D341Med (cell line): ENCODE results near the gene SPATS2L.
A peak's percentile ranks its signal among the peaks of the same experiment; 100 is the strongest.

Source experiments
- DNase-seq: peaks from one replicate; pipeline ENCODE4 v3.0.0; 2012; ENCODE audit warnings: low spot score

Gene SPATS2L

DNA sequence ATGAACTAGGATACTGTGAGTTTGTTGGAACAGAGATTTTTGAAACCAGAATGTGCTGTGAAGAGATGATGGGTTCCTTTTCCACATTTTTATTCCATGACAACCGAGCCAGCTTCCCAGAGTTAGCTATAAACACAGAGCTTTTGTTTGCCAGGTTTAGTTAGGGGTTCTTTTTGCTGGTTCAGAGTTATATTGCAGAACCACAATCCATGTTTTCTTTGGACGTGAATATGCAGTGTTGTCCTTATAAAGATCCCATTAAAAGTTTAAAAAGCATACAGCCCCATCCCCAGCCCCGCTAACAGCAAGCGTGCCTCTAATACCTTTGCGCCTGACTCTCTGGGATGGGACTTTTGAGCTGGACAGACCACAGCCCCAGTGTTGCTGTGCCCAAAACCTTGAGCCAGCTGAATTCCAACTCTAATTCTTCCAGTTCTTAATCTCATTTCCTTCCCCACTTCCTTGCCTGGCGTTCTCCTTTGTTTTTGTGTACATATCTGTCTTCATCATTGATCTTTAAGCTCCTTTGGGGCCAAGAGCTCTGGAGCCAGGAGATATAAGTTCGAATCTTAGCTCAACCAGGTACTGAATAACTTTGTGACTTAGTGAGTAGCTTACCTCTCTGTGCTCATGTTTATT is 72.3 kb downstream of the SPATS2L start:
- no peak for DNase-seq

DNA sequence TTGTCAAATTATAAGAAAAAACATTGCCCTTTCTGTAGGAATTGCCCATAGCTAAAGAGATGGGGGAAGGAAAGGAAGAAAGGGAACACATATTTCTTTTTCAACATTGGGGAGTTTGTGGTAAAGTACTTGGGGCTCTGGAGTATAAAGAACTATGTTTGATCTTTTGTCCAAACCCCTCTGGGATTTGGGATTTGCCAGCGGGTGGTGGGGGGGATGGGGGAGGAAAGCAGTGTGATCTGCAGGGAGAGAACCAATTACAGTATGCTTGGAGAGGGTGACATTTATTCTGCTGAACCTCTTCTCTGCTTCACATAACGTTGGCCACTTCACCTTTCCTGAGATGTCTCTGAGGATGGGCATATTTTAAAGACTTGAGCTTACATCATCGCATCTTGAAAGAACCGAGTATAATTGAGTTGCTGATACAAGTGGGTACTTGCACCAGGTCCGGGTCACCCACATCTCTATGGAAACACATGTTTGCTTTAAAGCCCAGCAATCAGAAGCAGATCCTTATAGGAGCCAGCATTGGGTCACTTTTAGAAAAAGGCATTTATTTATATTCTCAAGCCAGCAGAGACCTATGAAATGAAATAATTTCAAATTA is 73.1 kb downstream of the SPATS2L start:
- DNase-seq = no peak

DNA sequence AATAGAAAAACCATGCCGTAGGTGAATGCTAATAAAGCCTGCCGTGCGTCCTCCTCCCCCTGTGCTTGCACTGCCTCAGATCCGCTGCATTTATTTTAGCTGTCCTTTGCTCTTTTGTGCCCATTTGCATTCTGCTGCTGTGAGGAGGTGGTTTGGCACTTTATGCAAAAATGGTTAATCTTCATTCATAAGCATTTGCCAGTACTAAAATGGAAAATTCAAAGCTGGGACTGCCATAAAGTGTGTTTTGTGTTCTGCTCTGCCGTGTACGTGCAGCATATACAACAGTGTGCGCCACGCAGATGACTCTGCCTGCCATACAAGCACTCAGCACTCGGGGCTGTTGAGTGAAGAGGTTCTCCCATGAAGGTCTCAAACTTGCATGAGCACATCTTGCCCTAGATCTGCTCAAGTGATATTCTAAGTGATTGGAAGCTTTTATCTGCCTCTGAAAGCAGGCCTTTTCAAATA is 73.6 kb downstream of the SPATS2L start:
- DNase-seq = no peak

- no peak for DNase-seq
These were observed 74.5 kb downstream of the SPATS2L start for GRCh38 chr2:200380833-200381542.

- no peak for DNase-seq
These were observed 76.4 kb downstream of the SPATS2L start for GRCh38 chr2:200382874-200383273.

DNA sequence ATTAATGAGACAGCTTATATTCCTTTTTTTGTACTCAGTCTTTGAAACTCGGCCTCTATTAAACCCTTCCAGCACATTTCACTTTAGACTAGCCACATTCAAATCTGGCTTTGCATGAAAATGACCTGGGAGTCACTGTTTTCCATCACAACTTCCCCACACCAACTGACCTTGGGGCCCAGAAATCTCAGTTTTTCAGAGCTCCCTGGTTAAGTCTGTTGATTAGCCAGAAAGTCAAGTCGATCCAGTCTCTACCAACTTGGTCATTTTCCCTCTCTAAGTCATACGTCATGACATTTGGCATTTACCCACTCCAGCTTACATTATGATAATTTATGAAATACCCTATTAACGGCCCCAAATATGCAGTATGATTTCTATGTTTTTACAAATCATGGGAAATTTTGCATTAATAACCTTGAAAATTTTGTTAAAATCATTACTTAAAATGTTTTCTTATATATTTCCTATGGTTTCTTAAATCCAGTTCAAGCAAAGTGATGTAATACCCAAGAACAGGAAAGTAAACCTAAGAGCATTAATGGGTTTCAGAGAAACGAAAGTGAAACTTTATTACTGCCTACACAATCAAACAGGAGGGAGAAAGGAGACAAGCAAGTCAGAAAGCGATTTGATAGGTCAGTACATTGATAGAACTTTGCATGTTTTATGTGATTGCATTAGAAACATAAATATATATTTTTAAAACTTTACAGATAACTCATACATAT is 77.1 kb downstream of the SPATS2L start:
- DNase-seq = no peak

- no peak for DNase-seq
These were observed 78.7 kb downstream of the SPATS2L start for GRCh38 chr2:200385063-200385635.

DNA sequence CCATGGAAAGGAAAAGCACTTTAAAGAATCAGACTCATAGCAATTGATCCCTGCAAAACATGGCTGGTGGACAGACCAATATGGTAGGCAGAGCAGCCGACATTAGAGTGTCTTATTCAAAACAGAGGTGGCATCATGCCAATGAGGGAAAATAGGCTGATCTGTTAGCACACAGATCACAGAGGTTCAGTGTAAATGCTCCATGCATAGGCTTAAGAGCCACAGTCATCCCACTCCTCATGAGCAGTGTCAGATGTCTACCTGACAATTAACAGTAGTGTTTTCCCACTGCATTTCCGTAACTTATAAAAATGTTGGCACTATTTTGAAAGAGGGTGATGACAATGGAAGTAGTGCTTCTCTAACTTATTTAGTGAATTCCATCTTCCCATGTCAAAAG is 86.7 kb downstream of the SPATS2L start:
- DNase-seq = no peak

GRCh38 chr2:200394045-200394444 is 87.6 kb downstream of the SPATS2L start:
- no peak for DNase-seq

GRCh38 chr2:200396781-200397242 is 90.3 kb downstream of the SPATS2L start:
- no peak for DNase-seq

- no peak for DNase-seq
These were observed 91.3 kb downstream of the SPATS2L start for GRCh38 chr2:200397785-200398184.

- no peak for DNase-seq
These were observed 92.6 kb downstream of the SPATS2L start for GRCh38 chr2:200399046-200399445.

- no peak for DNase-seq
These were observed 93.1 kb downstream of the SPATS2L start for GRCh38 chr2:200399636-200400035.

DNA sequence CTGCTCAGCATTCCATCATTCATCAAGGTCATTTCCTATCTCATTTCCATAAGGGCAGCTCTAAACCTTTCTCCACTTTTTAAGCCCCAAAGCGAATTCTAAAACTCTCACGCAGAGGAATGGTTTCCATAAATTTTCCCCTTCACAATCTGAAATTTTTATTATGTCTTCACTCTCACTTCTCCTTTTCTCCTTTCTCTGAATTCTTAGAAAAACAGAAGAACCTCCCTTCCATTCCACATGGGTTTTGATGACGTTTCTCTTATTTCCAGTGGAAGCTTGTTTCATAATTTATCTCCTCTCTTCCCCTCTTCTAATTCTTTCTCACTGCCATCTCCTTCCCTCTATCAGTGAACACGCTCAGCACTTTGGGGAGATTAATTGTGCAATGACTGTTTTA is 97.3 kb downstream of the SPATS2L start:
- DNase-seq = no peak

GRCh38 chr2:200404615-200405014 is 98.1 kb downstream of the SPATS2L start:
- DNase-seq = no peak

GRCh38 chr2:200405599-200406298 is 99.3 kb downstream of the SPATS2L start:
- DNase-seq = peak; percentile 34

DNA sequence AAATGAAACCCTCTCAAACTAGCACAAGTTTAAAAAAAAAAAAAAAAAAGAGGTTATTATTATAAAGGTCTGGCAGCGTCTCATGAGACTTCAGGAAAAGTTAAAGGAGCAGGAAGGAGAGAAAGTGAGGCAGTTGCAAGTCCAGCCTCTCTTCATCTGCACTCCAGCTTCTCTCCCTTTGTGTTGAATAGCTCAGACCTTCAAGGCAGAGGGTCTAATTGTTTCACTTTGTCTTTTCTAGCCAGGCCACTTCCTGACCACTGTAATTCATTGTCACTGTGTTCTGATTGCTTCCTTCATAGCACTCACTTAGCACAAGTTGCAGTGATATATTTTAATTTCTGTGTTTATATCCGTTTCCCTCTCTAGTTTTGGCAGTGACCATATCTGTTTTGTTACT is 99.9 kb downstream of the SPATS2L start:
- DNase-seq = no peak

DNA sequence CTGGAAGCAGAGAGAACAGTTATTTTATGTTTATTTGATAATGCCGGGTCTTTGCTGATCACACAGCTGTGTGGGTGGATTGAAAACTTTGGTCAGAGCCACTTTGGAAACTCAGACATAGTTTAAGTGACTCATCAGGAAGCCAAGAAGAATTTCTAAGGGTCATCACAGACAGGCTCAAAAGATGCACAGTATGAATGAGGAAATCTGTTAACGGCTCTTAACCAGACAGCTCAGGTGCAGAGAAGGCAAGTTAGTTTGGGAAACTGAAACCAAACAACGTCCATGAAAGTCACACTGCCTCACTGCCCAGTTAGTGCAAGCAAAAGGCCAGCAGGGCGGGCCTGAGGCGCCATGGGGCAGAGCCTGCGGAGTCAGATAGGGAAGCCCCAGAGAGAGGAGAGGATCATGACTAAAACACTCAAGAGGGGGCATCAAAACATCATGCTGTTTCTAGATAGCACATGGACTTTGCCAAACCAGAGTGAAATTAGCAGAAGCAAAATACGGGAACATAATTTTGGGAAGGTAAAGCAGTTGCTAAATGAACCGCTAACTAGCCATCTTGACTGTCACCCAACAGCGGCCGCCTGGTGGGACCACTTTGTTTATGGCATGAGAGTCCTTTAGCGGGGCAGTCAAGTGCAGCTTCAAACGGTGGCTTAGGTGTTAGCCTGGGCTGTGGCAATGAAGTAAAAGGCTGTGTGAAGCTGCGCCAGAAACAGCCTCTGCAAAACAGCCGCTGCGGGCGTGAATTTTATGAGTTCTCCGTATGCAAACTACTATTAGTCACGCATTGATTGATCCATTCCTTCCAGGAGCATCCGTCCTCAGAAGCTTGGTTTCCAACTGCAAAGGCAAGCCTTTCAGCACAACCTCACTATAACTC is 102.2 kb downstream of the SPATS2L start:
- no peak for DNase-seq

GRCh38 chr2:200411831-200412230 is 105.3 kb downstream of the SPATS2L start:
- DNase-seq = no peak

- no peak for DNase-seq
These were observed 107.9 kb downstream of the SPATS2L start for GRCh38 chr2:200414367-200414766.

DNA sequence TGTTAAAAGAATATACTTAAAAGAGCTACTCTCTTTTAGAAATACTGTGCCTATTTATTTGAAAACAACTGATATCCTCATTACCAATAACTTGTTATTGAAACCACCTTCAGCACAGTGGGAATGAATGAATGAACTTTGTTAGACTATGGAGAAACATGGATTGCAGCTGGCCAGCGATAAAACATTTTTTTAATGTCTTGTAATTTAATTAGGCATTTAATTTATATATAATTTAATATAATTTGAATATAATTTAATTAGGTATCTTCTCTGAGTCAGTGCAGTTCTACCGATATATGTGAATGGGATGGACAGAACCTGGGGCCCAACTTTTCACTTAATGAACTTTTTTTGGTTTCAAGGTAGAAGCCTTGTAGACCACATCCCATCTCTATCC is 109.0 kb downstream of the SPATS2L start:
- no peak for DNase-seq
